ENCODE results near the gene KHNYN.
"Not testable (repeated sequence)": the region's sequence is repeated elsewhere in the genome, so short reads cannot be mapped to it uniquely, and the experiment has no call there.

KHNYN gene

GRCh38 chr14:24440606-24441399 lies 11.0 kb downstream of the KHNYN start:
- TF ChIP-seq CTCF (conservative IDR thresholded peaks at IDR 0.05; ENCODE audit: low read length): no peak
- DNase-seq (ENCODE audit: low read depth): no peak
- peak overlapping the region; percentile 96; the same call in 1 of the 2 replicates for H3K4me3 ChIP-seq (ENCODE audit: low read length)

- H3K4me3 ChIP-seq (ENCODE audit: low read length): peak overlapping the region; percentile 96
- DNase-seq (ENCODE audit: low read depth): no peak
- TF ChIP-seq CTCF (conservative IDR thresholded peaks at IDR 0.05; ENCODE audit: low read length): no peak
Measured at GRCh38 chr14:24441485-24441884, 11.7 kb downstream of the KHNYN start.

GRCh38 chr14:24441904-24442239 lies 12.1 kb downstream of the KHNYN start:
- no peak for DNase-seq (ENCODE audit: low read depth)

GRCh38 chr14:24442240-24443052 lies 12.7 kb downstream of the KHNYN start, which contains the start of gene SDR39U1:
TSS of gene SDR39U1 (minus strand) at chr14:24442776. CDS start at chr14:24442769, 7 bp downstream.
- no peak for TF ChIP-seq CTCF (conservative IDR thresholded peaks at IDR 0.05; ENCODE audit: low read length)
- DNase-seq (ENCODE audit: low read depth): peak; percentile 99
- peak within 1 kb of the TSS; percentile 96 for H3K4me3 ChIP-seq (ENCODE audit: low read length)

More at GRCh38 chr14:24441904-24442239, 12.1 kb downstream of the KHNYN start:
- no peak for TF ChIP-seq CTCF (conservative IDR thresholded peaks at IDR 0.05; ENCODE audit: low read length)
- peak overlapping the region; percentile 96 for H3K4me3 ChIP-seq (ENCODE audit: low read length)

- H3K4me3 ChIP-seq (ENCODE audit: low read length): peak overlapping the region; percentile 96
- TF ChIP-seq CTCF (conservative IDR thresholded peaks at IDR 0.05; ENCODE audit: low read length): no peak
- DNase-seq (ENCODE audit: low read depth): no peak
Measured at GRCh38 chr14:24443053-24443665, 13.4 kb downstream of the KHNYN start.

GRCh38 chr14:24450828-24451227 lies 21.1 kb downstream of the KHNYN start:
- H3K4me3 ChIP-seq (ENCODE audit: low read length); DNase-seq (ENCODE audit: low read depth): not testable (repeated sequence)

GRCh38 chr14:24456980-24457379 lies 27.2 kb downstream of the KHNYN start:
- no peak for DNase-seq (ENCODE audit: low read depth)
- no peak overlapping the region for H3K4me3 ChIP-seq (ENCODE audit: low read length)
- no peak for TF ChIP-seq CTCF (conservative IDR thresholded peaks at IDR 0.05; ENCODE audit: low read length)

Data from AG10803 (cell line).